ENCODE results near the gene CACNA1H.
"Not testable (repeated sequence)": the region's sequence is repeated elsewhere in the genome, so short reads cannot be mapped to it uniquely, and the experiment has no call there.

Gene CACNA1H

DNA sequence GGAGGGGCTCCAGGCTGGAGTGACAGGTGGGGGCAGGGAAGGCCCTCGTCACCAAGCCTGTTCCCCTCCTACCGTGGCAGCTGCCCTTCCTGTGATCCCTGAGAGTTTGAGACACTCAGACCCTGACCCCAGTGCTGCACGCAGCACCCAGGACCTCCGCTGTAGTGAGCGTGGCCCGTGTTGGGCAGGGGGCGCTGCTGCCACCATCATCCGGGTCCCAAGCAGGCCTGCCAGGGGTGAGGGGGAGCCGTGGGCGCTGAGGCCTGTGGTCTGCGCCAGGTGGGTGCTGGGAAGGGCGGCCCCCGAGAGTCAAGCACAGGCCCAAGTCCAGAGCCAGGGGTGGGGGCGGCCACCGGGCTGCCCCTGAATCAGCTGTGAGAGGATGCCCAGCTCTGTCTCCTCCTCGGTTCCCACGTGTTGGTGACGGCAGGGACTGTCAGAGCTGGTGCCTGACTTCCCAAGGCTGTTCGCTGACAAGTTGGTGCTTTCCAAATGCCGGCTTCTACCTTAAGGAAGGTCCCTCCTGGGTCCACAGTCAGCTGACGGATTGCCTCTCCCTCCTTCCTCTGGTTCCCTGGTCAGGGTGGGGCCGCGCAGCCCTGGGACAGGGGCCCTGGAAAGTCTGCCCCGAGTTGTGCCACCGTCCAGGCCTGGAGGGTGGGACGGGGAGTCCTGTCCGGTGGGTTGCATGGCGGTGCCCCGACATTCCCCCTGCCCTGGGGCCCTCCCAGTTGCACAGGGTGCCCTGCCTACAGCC, 41.1 kb downstream of the CACNA1H start:
- DNase-seq (ENCODE audit: low spot score) = no peak

DNA sequence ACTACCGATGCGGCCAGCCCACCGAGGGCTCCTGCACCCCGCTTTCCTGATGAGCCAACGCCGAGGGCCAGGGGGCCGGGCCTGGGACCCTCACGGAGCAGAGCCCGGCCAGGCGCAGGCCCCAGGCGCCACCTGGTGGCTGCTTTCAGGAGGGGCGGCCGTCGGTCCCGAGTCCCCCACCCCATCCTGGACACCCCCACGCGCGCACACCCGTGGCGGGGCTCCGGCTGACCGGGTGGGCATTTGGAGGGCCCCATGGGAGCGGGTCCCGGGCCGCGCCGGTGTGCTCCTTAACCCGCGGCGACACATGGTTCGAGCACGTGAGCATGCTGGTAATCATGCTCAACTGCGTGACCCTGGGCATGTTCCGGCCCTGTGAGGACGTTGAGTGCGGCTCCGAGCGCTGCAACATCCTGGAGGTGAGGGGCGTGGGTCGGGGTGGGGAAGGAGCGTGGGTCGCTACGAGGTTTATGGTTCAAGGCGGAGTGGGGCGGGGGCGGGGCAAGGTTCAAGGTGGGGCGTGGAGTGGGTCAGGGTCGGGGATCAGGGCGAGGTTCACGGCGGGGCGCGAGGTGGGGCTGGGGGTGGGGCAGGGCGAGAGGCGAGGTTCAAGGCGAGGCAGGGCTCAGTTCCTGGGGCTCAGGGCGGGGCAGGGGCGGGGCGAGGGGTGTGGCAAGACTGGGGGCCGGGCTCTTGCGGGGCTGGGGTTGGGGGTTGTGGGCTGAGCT, 41.9 kb downstream of the CACNA1H start:
- DNase-seq (ENCODE audit: low spot score) = peak; percentile 86

DNA sequence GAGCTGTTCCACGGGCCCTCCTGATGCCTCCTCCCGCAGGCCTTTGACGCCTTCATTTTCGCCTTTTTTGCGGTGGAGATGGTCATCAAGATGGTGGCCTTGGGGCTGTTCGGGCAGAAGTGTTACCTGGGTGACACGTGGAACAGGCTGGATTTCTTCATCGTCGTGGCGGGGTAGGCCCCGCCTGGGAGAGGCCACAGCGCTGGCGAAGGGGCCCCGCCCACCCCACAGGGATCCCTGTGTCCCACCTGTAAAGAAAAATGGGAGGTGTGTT, 42.4 kb downstream of the CACNA1H start:
- no peak for DNase-seq (ENCODE audit: low spot score)

DNA sequence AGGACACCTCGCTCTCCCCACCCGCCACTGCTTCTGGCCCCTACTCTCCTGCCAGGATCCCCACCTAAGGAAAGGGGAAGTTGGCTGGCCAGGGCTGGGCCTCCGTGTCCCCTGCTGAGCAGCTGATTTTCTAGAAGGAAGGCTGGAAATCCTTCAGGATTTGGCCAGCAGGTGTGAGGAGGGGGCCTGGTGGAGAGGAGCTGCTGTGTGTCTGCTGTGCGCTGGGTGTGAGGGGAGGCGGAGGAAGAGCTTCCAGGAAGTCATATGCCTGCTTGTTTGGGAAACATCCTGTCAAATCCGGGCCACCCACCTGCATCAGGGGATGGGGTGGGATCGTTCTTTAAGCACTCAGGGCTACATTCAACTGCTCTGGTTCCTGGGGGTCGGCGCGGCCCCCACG, 43.6 kb downstream of the CACNA1H start:
- no peak for DNase-seq (ENCODE audit: low spot score)

- DNase-seq (ENCODE audit: low spot score) = no peak
These were observed 44.4 kb downstream of the CACNA1H start for GRCh38 chr16:1197237-1197866.

GRCh38 chr16:1198194-1198593, 45.3 kb downstream of the CACNA1H start:
- DNase-seq (ENCODE audit: low spot score) = no peak

DNA sequence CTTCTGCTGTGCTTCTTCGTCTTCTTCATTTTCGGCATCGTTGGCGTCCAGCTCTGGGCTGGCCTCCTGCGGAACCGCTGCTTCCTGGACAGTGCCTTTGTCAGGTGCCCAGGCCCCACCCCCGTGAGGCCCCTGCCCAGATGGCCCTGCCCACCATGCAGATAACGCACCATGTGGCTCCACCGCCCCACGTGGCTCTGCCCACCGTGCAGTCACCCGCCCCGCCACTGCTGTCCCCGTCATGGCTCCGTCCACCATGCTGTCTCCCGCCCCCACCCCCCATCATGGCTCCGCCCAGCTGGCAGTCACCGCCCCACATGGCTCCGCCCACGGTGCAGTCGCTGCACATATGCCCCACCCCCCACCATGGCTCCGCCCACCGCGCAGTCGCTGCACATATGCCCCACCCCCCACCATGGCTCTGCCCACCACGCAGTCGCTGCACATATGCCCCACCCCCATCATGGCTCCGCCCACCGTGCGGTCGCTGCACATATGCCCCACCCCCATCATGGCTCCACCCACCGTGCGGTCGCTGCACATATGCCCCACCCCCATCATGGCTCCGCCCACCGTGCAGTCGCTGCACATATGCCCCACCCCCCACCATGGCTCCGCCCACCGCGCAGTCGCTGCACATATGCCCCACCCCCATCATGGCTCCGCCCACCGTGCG, 45.9 kb downstream of the CACNA1H start:
- not testable (repeated sequence) for DNase-seq (ENCODE audit: low spot score)

DNA sequence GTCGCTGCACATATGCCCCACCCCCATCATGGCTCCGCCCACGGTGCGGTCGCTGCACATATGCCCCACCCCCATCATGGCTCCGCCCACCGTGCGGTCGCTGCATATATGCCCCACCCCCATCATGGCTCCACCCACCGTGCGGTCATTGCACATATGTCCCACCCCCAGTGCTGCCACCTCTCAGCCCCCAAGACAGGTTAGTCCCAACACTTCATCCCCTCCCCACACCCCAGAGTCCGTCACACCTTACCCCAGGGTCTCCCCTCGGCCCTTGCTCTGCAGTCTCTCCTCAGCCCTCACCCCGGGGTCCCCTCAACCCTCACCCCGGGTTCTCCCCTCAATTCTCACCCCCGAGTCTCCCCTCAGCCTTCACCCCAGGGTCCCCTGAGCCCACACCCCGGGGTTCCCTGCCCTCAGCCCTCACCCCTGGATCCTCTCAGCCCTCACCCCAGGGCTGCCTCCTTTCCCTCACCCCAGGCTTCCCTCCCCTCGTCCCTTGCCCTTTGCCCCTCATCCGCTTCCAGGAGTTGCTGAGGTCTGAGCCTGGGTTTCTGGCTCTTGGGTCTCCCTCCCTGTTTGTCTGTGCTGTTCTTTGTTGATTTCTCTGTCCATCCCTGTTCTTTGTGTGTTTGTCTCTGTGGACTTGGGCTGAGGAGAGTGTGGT, 46.6 kb downstream of the CACNA1H start:
- no peak for DNase-seq (ENCODE audit: low spot score)

DNA sequence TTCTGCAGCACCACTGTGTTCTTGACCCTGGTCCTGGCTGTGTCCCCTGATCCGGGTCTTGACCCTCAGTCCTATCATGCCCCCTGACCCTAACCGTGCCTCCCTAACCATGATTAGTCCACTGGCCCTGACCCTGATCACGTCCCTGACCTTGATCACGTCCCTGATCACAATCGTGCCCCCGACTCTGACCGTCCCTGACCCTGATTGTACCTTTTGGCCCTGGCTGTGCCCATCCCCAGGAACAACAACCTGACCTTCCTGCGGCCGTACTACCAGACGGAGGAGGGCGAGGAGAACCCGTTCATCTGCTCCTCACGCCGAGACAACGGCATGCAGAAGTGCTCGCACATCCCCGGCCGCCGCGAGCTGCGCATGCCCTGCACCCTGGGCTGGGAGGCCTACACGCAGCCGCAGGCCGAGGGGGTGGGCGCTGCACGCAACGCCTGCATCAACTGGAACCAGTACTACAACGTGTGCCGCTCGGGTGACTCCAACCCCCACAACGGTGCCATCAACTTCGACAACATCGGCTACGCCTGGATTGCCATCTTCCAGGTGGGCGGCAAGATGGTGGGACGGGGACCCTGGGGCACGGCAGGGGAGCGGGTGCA, 47.2 kb downstream of the CACNA1H start:
- DNase-seq (ENCODE audit: low spot score) = no peak

- no peak for DNase-seq (ENCODE audit: low spot score)
These were observed 48.5 kb downstream of the CACNA1H start for GRCh38 chr16:1201444-1201843.

- DNase-seq (ENCODE audit: low spot score) = no peak
These were observed 49.4 kb downstream of the CACNA1H start for GRCh38 chr16:1202274-1202673.

- DNase-seq (ENCODE audit: low spot score) = no peak
These were observed 52.0 kb downstream of the CACNA1H start for GRCh38 chr16:1204933-1205332.

GRCh38 chr16:1206326-1206725, 53.4 kb downstream of the CACNA1H start:
- no peak for DNase-seq (ENCODE audit: low spot score)

DNA sequence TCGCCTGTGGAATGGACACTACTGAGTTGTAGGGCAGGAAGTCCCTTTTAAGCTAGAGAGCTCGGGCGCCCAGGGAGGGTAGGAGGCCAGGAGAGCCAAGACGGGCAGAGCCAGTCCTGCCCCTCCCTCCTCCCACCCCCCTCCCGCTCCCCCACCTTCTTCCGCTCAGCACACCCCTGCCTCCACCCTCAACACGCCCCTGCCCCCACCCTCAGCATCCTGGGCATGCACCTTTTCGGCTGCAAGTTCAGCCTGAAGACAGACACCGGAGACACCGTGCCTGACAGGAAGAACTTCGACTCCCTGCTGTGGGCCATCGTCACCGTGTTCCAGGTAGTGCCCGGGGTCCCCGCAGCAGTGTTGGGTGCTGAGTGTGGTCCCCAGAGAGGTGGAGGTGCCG, 53.9 kb downstream of the CACNA1H start:
- no peak for DNase-seq (ENCODE audit: low spot score)

DNA sequence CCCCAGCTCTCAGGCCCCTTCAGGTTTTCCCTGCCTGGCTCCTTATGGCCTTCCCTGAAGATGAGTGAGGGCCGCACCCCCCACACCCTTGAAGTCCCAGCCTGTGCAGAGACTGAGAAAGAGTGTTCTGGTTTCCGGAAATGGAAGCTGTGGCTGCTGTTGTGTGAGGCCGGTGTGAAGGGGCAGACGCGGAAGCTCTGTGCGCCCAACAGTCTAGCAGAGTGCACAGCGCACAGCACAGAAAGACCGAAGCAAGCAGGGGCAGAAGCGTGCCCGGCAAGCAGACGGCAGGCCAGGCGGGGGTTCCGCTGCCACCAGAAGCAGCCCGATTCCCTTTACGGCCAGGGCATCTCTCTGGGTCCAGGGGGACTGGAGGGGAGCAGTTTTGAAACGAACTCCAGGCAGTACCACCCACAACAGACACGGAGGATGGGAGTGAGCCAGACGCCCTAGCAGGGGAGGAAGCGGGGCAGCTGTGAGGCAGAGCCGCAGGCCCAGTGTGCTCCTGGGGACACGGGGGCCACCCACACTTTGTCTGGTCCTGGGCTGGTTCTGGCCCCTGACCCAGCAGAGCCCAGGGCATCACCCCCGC, 55.4 kb downstream of the CACNA1H start:
- no peak for DNase-seq (ENCODE audit: low spot score)

DNA sequence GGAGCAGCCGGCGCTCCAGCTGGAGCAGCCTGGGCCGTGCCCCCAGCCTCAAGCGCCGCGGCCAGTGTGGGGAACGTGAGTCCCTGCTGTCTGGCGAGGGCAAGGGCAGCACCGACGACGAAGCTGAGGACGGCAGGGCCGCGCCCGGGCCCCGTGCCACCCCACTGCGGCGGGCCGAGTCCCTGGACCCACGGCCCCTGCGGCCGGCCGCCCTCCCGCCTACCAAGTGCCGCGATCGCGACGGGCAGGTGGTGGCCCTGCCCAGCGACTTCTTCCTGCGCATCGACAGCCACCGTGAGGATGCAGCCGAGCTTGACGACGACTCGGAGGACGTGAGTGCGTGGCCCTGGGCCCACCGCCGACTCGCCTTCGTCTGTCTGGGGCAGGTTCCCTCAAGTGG, 56.2 kb downstream of the CACNA1H start:
- no peak for DNase-seq (ENCODE audit: low spot score)

- DNase-seq (ENCODE audit: low spot score) = no peak
These were observed 57.6 kb downstream of the CACNA1H start for GRCh38 chr16:1210461-1210860.

GRCh38 chr16:1211451-1212268, 58.8 kb downstream of the CACNA1H start:
- DNase-seq (ENCODE audit: low spot score) = no peak

GRCh38 chr16:1212616-1213194, 59.8 kb downstream of the CACNA1H start:
- no peak for DNase-seq (ENCODE audit: low spot score)

GRCh38 chr16:1213231-1213630, 60.3 kb downstream of the CACNA1H start:
- DNase-seq (ENCODE audit: low spot score) = no peak
